Endothelial cell of umbilical vein (primary cell): ENCODE measurements around the gene UBE2E2. TPM values are rescaled to one million over a fixed set of nuclear protein-coding genes. Genes with fewer than 3 reads are reported as not detected.

Source experiments
- BruUV-seq: library from RNA; stranded (reverse); fragments of 400-500 nt; replicated peaks from 2 replicates; lab custom pipeline; 2021; lab: Mats Ljungman, UMichigan
- CTCF ChIA-PET: fragments of 300-600, 350-600 bp; sonication (Branson Sonifier 250); formaldehyde crosslinking; loops from one replicate; lab custom pipeline; 2021; ENCODE audit warnings: antibody characterized with exemption, inconsistent platforms; lab: Charles Lee
- POLR2A ChIA-PET: fragments of 300-600, 350-600 bp; sonication (Branson Sonifier 250); formaldehyde crosslinking; loops from one replicate; lab custom pipeline; 2021; ENCODE audit warnings: antibody characterized with exemption, inconsistent platforms; lab: Charles Lee
- DNase-seq: peaks from one replicate; pipeline ENCODE4 v3.0.0-alpha.2; 2011; ENCODE audit warnings: low read depth, low spot score
- FAIRE-seq: peaks from 2 replicates; lab custom pipeline; 2011; peaks lifted over from hg19 to GRCh38; lab: Jason Lieb, UNC
- H2AFZ ChIP-seq: 2 replicates; pipeline ENCODE4 v1.6.0; 2012; ENCODE audit warnings: low read depth, low read length, control low read depth, inconsistent platforms
- H3K27ac ChIP-seq: 2 replicates; pipeline ENCODE4 v1.5.1; 2011; ENCODE audit warnings: low read depth, mild to moderate bottlenecking, control low read depth, low read length, moderate library complexity; ENCODE audit not compliant: insufficient read depth
- H3K27me3 ChIP-seq, 2 experiments: 2 replicates each; pipeline versions ENCODE4 v1.6.0 to v1.6.1; 2011; ENCODE audit warnings: low read length in 2 of 2, mixed read lengths in 1 of 2; ENCODE audit not compliant: control insufficient read depth in 2 of 2, insufficient read depth in 2 of 2
- H3K36me3 ChIP-seq, 2 experiments: 2 replicates in 1 of 2; 3 replicates in 1 of 2; pipeline ENCODE4 v1.5.1; 2011; ENCODE audit warnings: low read length in 2 of 2, mild to moderate bottlenecking in 1 of 2, moderate library complexity in 1 of 2; ENCODE audit not compliant: control insufficient read depth in 2 of 2, insufficient read depth in 2 of 2; ENCODE audit errors: extremely low read depth in 1 of 2
- H3K4me1 ChIP-seq: 3 replicates; pipeline ENCODE4 v1.5.1; 2011; ENCODE audit warnings: mild to moderate bottlenecking, low read length; ENCODE audit not compliant: control insufficient read depth, insufficient read depth; ENCODE audit errors: extremely low read depth
- H3K4me2 ChIP-seq: 2 replicates; pipeline ENCODE4 v1.6.1; 2011; ENCODE audit warnings: low read length, control low read depth, mixed read lengths; ENCODE audit not compliant: insufficient read depth
- H3K4me3 ChIP-seq, 3 experiments: fragments of 200-600 bp in 1 of 3; sonication (generic), shearing (Covaris generic) in 1 of 3; replicated peaks in 1 of 3; 2 replicates each; pipeline ENCODE4 v1.5.1; 2011 to 2016; ENCODE audit warnings: control low read depth in 3 of 3, low read length in 3 of 3, mild to moderate bottlenecking in 2 of 3, inconsistent platforms in 1 of 3, low read depth in 1 of 3, moderate library complexity in 1 of 3; ENCODE audit not compliant: insufficient read depth in 1 of 3
- H3K79me2 ChIP-seq: 2 replicates; pipeline ENCODE4 v1.6.0; 2012; ENCODE audit warnings: low read length, inconsistent platforms; ENCODE audit not compliant: control insufficient read depth, insufficient read depth
- H3K9ac ChIP-seq: replicated peaks from 2 replicates; pipeline ENCODE3; 2011; ENCODE audit warnings: low read length, control low read depth; ENCODE audit not compliant: insufficient read depth; ENCODE audit errors: extremely low read depth
- H3K9me1 ChIP-seq: replicated peaks from 3 replicates; pipeline ENCODE4 v1.6.0; 2011; ENCODE audit warnings: mild to moderate bottlenecking, low read length; ENCODE audit not compliant: control insufficient read depth, insufficient read depth; ENCODE audit errors: extremely low read depth
- H3K9me3 ChIP-seq: replicated peaks from 2 replicates; pipeline ENCODE4 v1.5.1; 2012; ENCODE audit warnings: low read length, inconsistent platforms; ENCODE audit not compliant: control insufficient read depth, insufficient read depth
- H4K20me1 ChIP-seq: replicated peaks from 2 replicates; pipeline ENCODE3; 2011; ENCODE audit warnings: mild to moderate bottlenecking, low read length; ENCODE audit not compliant: control insufficient read depth, insufficient read depth; ENCODE audit errors: extremely low read depth
- CTCF ChIP-seq, 2 donors: IDR thresholded peaks; 1 replicate in 1 of 2; 2 replicates in 1 of 2; pipeline ENCODE4 v1.5.1; 2011; ENCODE audit warnings: low read length in 2 of 2, mild to moderate bottlenecking in 2 of 2, moderate library complexity in 2 of 2, control low read depth in 1 of 2, inconsistent platforms in 1 of 2, low read depth in 1 of 2; ENCODE audit not compliant: insufficient read depth in 1 of 2; ENCODE audit errors: extremely low read depth in 1 of 2
- EZH2 ChIP-seq: IDR thresholded peaks from 2 replicates; pipeline ENCODE4 v1.6.1; 2012; ENCODE audit warnings: borderline replicate concordance, low read depth, mild to moderate bottlenecking, moderate library complexity, low read length, inconsistent platforms; ENCODE audit not compliant: severe bottlenecking
- FOS ChIP-seq: IDR thresholded peaks from 2 replicates; pipeline ENCODE4 v1.6.1; 2011; ENCODE audit warnings: mild to moderate bottlenecking, low read length, moderate library complexity, borderline replicate concordance; ENCODE audit not compliant: insufficient read depth
- GATA2 ChIP-seq: IDR thresholded peaks from 2 replicates; pipeline ENCODE4 v1.7.0; 2011; ENCODE audit warnings: low read depth, mild to moderate bottlenecking, moderate library complexity, mixed read lengths, low read length; ENCODE audit not compliant: insufficient read length, insufficient read depth
- JUN ChIP-seq: IDR thresholded peaks from 2 replicates; pipeline ENCODE4 v1.6.1; 2011; ENCODE audit warnings: borderline replicate concordance, low read depth; ENCODE audit not compliant: insufficient read length, insufficient read depth
- MAX ChIP-seq: IDR thresholded peaks from 2 replicates; pipeline ENCODE4 v1.6.1; 2011; ENCODE audit not compliant: insufficient read depth, insufficient read length
- MYC ChIP-seq: IDR thresholded peaks from one replicate; pipeline ENCODE4 v1.6.1; 2011; ENCODE audit warnings: mild to moderate bottlenecking, low read depth, low read length
- POLR2A ChIP-seq: IDR thresholded peaks from 2 replicates; pipeline ENCODE4 v1.6.1; 2012; ENCODE audit warnings: low read depth, mild to moderate bottlenecking, control low read depth, low read length
- POLR2AphosphoS5 ChIP-seq: IDR thresholded peaks from 2 replicates; pipeline ENCODE4 v1.6.1; 2012; ENCODE audit warnings: low read depth, mild to moderate bottlenecking, control low read depth, low read length, moderate library complexity; ENCODE audit not compliant: insufficient read depth
- dilution Hi-C: fragments of 300-500 bp; cut with MboI; formaldehyde crosslinking; loops from one replicate; pipeline ENCODE4 v1.15.0; 2019; ENCODE audit warnings: low sequenced_read_pairs; ENCODE audit not compliant: extremely low pct_ligation_motif_present
- intact Hi-C: fragments of 100-400 bp; cut with micrococcal nuclease; formaldehyde crosslinking; loops from one replicate; pipeline ENCODE4 v1.10.0; 2022
- polyA plus RNA-seq, 4 experiments: library from polyadenylated mRNA; depleted of rRNA in 3 of 4; stranded (reverse) in 3 of 4; unstranded in 1 of 4; fragments of >200 nt; gene quantifications; 2 replicates each; pipeline versions ENCODE4 v1.2.1 to v1.2.3, GENCODE V29; 2011 to 2012; ENCODE audit warnings: missing spikeins in 1 of 4
- total RNA-seq: library from RNA; stranded (reverse); gene quantifications from 2 replicates; pipeline ENCODE4 v1.2.3, GENCODE V29; 2021

Gene UBE2E2
- total and polyA plus RNA-seq, 2 donors (not counting 3 experiments of a cell fraction or from before 2014, with no cell fraction given), result 37.0 to 45.4 TPM

- no peaks in the 10 kb centered on the region for H3K36me3 ChIP-seq
- intact Hi-C loops (no loop called here), dilution Hi-C loops (no loop called here)
- no peak for FAIRE-seq
- H3K9ac ChIP-seq, result no peak overlapping the region
- H2AFZ ChIP-seq, result no peak overlapping the region
- H3K4me1 ChIP-seq, result no peaks in the 10 kb centered on the region
- no TSS peak for BruUV-seq
- no peak overlapping the region for H3K4me2 ChIP-seq
- no peaks in the 10 kb centered on the region for H4K20me1 ChIP-seq
- peaks cover 3% of the 10 kb centered on the region for H3K9me1 ChIP-seq
- H3K27me3 ChIP-seq, result no peaks in the 10 kb centered on the region
- H3K27ac ChIP-seq, result no peak overlapping the region
- H3K4me3 ChIP-seq, result no peak overlapping the region
- TF ChIP-seq POLR2AphosphoS5, result no peak
- TF ChIP-seq GATA2, result no peak
- no peak for TF ChIP-seq JUN
- TF ChIP-seq EZH2, result no peak
- no peak for TF ChIP-seq FOS
- no peak for TF ChIP-seq POLR2A
- no peak for TF ChIP-seq MYC
- TF ChIP-seq CTCF (IDR thresholded peaks at IDR 0.05; ENCODE audit: extremely low read depth in 1 of 2, insufficient read depth in 1 of 2, low read depth in 1 of 2, low read length in 2 of 2), result no peak
- no peak for TF ChIP-seq MAX
- H3K79me2 ChIP-seq, result peaks cover 27% of the 10 kb centered on the region
- ChIA-PET POLR2A (no interaction called here), CTCF (no interaction called here)
- no peaks in the 10 kb centered on the region for H3K9me3 ChIP-seq
- no peak for DNase-seq
These were observed 6.8 kb downstream of the UBE2E2 start for GRCh38 chr3:23209747-23210487.
